ENCODE results near the gene HOXD12. TPM values are rescaled to one million over a fixed set of nuclear protein-coding genes. Genes with fewer than 3 reads are reported as not detected.

HOXD12 gene
- total RNA-seq, 1 experiment from 2014 or later, result 0.27 TPM

DNA sequence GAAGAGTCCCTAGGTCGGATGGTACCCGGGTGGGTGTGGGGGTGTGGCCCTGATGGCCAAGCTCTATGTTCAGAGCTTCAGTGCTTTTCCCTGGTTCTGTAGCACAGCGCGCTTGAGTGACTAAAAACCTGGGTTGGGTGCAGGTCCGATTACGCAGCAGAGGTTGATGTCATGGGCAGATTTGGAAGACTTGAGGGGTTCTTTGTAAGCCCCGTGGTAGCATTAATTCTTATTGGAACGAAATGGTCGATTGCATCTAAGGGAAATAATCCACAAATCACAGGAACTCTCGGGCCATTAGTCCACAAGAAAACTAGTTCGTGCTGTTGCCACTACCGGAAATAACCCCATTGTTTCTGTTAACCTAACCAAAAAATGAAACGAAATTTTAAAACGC is 38.9 kb downstream of the HOXD12 start:
- ChIA-PET POLR2A (no interaction called here), RAD21 (ENCODE audit: low non-redundant PET in 1 of 2, low total read pairs in 2 of 2, uncharacterized antibody in 2 of 2, unreplicated experiment in 2 of 2) (interaction anchor here in 1 of 2 experiments (1.3 kb wide), 1 partner anchor 317 kb away, joined by 3 read pairs; no protein-coding TSS in a partner anchor), CTCF (interaction anchor here (1.1 to 3.0 kb wide), 3 partner anchors 415 to 1011 kb away, joined by 3 to 38 read pairs (median 3); no protein-coding TSS in a partner anchor)
- TF ChIP-seq, protein P1, sequence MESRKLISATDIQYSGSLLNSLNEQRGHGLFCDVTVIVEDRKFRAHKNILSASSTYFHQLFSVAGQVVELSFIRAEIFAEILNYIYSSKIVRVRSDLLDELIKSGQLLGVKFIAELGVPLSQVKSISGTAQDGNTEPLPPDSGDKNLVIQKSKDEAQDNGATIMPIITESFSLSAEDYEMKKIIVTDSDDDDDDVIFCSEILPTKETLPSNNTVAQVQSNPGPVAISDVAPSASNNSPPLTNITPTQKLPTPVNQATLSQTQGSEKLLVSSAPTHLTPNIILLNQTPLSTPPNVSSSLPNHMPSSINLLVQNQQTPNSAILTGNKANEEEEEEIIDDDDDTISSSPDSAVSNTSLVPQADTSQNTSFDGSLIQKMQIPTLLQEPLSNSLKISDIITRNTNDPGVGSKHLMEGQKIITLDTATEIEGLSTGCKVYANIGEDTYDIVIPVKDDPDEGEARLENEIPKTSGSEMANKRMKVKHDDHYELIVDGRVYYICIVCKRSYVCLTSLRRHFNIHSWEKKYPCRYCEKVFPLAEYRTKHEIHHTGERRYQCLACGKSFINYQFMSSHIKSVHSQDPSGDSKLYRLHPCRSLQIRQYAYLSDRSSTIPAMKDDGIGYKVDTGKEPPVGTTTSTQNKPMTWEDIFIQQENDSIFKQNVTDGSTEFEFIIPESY (IDR thresholded peaks at IDR 0.05; ENCODE audit: extremely low read depth, insufficient replicate concordance, low read length), result no peak
- TF ChIP-seq EZH2 (IDR thresholded peaks at IDR 0.05), result no peak
- TF ChIP-seq CBX3 (IDR thresholded peaks at IDR 0.05; ENCODE audit: low read depth), result no peak
- no peak for TF ChIP-seq YY1 (IDR thresholded peaks at IDR 0.05; ENCODE audit: extremely low read depth, insufficient replicate concordance, low read depth, low read length)
- no peak for TF ChIP-seq EGR1 (IDR thresholded peaks at IDR 0.05; ENCODE audit: low read depth)
- TF ChIP-seq POLR2AphosphoS5 (IDR thresholded peaks at IDR 0.05; ENCODE audit: low read depth, low read length), result no peak
- no peak for TF ChIP-seq SIN3A (IDR thresholded peaks at IDR 0.05; ENCODE audit: low read depth)
- TF ChIP-seq, protein P2, sequence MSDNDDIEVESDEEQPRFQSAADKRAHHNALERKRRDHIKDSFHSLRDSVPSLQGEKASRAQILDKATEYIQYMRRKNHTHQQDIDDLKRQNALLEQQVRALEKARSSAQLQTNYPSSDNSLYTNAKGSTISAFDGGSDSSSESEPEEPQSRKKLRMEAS (IDR thresholded peaks at IDR 0.05), result no peak
- TF ChIP-seq SRF (IDR thresholded peaks at IDR 0.05; ENCODE audit: low read depth), result no peak
- no peak for TF ChIP-seq ELF1 (IDR thresholded peaks at IDR 0.05; ENCODE audit: borderline replicate concordance, low read depth)
- TF ChIP-seq TCF7L2 (IDR thresholded peaks at IDR 0.05; ENCODE audit: borderline replicate concordance, extremely low read depth, insufficient read depth, insufficient read length), result no peak
- TF ChIP-seq ZFX (IDR thresholded peaks at IDR 0.05), result no peak
- no peak for TF ChIP-seq SP1 (IDR thresholded peaks at IDR 0.05; ENCODE audit: low read depth)
- H3K36me3 ChIP-seq (ENCODE audit: control insufficient read depth in 1 of 2, insufficient read depth in 2 of 2, low read length in 2 of 2), result no peaks in the 10 kb centered on the region
- no peak overlapping the region for H2AFZ ChIP-seq (ENCODE audit: low read depth, low read length, poor library complexity, severe bottlenecking)
- no peak for ATAC-seq
- no peak overlapping the region for H3K27ac ChIP-seq (ENCODE audit: low read depth, low read length)
- no peaks in the 10 kb centered on the region for H3K9me3 ChIP-seq (ENCODE audit: control insufficient read depth in 1 of 2, insufficient read depth in 1 of 2, low read depth in 1 of 2, low read length in 2 of 2)
- intact Hi-C loops (cut with micrococcal nuclease), result no loop called here
- H3K4me2 ChIP-seq (ENCODE audit: low read length), result no peak overlapping the region
- no peaks in the 10 kb centered on the region for H4K20me1 ChIP-seq (ENCODE audit: insufficient read depth)
- H3K4me1 ChIP-seq (ENCODE audit: control insufficient read depth in 1 of 2, insufficient read depth in 2 of 2, low read length in 2 of 2), result peaks cover 5 to 22% of the 10 kb centered on the region in 2 experiments; a peak in 3 of 4 replicates
- H3K9ac ChIP-seq (ENCODE audit: low read length), result no peak overlapping the region
- H3K79me2 ChIP-seq (ENCODE audit: insufficient read depth, low read length), result no peaks in the 10 kb centered on the region
- BruUV-seq (replicated peaks), result no TSS peak
- no peak overlapping the region for H3K4me3 ChIP-seq (replicated peaks in 1 of 2; ENCODE audit: low read depth in 1 of 2, low read length in 2 of 2)
- no peak for DNase-seq (ENCODE audit: low read depth, low spot score)
- no peaks in the 10 kb centered on the region for H3K9me2 ChIP-seq (ENCODE audit: insufficient read depth)
- no peaks in the 10 kb centered on the region for H3K27me3 ChIP-seq (ENCODE audit: insufficient read depth, low read length)

Data from HCT116 (cell line).